NCI-H2196 treated with DMSO at 0.1 percent for 48 hours (cell line): ENCODE measurements around the gene TRIM31.
"Not testable (repeated sequence)": the region's sequence is repeated elsewhere in the genome, so short reads cannot be mapped to it uniquely, and the experiment has no call there.

ENCODE experiments used
- DNase-seq: peaks from one replicate; lab custom pipeline; 2025; ENCODE audit not compliant: unreplicated experiment; lab: John Stamatoyannopoulos, UW

The TRIM31 gene

GRCh38 chr6:30118691-30119090 is 5.8 kb upstream of the TRIM31 start:
- DNase-seq, result not testable (repeated sequence)

- DNase-seq, result no peak
These were observed 3.8 kb upstream of the TRIM31 start for GRCh38 chr6:30116724-30117123.

GRCh38 chr6:30113841-30114240 is 951 bp upstream of the TRIM31 start:
- no peak for DNase-seq

GRCh38 chr6:30112402-30112994 is 392 bp downstream of the TRIM31 start:
- DNase-seq, result no peak

- no peak for DNase-seq
These were observed 1.5 kb downstream of the TRIM31 start for GRCh38 chr6:30111266-30111856.

- DNase-seq, result no peak
These were observed 8.2 kb downstream of the TRIM31 start for GRCh38 chr6:30104661-30105060.

- no peak for DNase-seq
These were observed 9.1 kb downstream of the TRIM31 start for GRCh38 chr6:30103872-30104179.

GRCh38 chr6:30102970-30103871 is 9.7 kb downstream of the TRIM31 start:
- DNase-seq, result peak; percentile 74

GRCh38 chr6:30102414-30102969 is 10.4 kb downstream of the TRIM31 start:
- no peak for DNase-seq

GRCh38 chr6:30101444-30102413 is 11.2 kb downstream of the TRIM31 start:
- DNase-seq, result peak; percentile 49

- no peak for DNase-seq
These were observed 12.1 kb downstream of the TRIM31 start for GRCh38 chr6:30100585-30101443.

- DNase-seq, result no peak
These were observed 12.7 kb downstream of the TRIM31 start for GRCh38 chr6:30100154-30100553.

GRCh38 chr6:30097902-30098768 is 14.8 kb downstream of the TRIM31 start:
- DNase-seq, result no peak

GRCh38 chr6:30096829-30097228 is 16.1 kb downstream of the TRIM31 start:
- DNase-seq, result no peak

GRCh38 chr6:30093951-30094661 is 18.8 kb downstream of the TRIM31 start:
- no peak for DNase-seq

GRCh38 chr6:30092852-30093543 is 19.9 kb downstream of the TRIM31 start:
- no peak for DNase-seq

- no peak for DNase-seq
These were observed 21.1 kb downstream of the TRIM31 start for GRCh38 chr6:30091577-30092381.
